ENCODE data around the gene CLIC5. TPM values are rescaled to one million over a fixed set of nuclear protein-coding genes. Genes with fewer than 3 reads are reported as not detected.

CLIC5 gene
- polyA plus RNA-seq, 1 donor (not counting 4 experiments of a cell fraction or from before 2014, with no cell fraction given) = 0.09 TPM

- TF ChIP-seq, protein P1, sequence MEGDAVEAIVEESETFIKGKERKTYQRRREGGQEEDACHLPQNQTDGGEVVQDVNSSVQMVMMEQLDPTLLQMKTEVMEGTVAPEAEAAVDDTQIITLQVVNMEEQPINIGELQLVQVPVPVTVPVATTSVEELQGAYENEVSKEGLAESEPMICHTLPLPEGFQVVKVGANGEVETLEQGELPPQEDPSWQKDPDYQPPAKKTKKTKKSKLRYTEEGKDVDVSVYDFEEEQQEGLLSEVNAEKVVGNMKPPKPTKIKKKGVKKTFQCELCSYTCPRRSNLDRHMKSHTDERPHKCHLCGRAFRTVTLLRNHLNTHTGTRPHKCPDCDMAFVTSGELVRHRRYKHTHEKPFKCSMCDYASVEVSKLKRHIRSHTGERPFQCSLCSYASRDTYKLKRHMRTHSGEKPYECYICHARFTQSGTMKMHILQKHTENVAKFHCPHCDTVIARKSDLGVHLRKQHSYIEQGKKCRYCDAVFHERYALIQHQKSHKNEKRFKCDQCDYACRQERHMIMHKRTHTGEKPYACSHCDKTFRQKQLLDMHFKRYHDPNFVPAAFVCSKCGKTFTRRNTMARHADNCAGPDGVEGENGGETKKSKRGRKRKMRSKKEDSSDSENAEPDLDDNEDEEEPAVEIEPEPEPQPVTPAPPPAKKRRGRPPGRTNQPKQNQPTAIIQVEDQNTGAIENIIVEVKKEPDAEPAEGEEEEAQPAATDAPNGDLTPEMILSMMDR (optimal IDR thresholded peaks at IDR 0.05 in 1 of 3, IDR thresholded peaks at IDR 0.05 in 1 of 3, conservative IDR thresholded peaks at IDR 0.05 in 1 of 3; ENCODE audit: extremely low read depth in 1 of 3, insufficient read depth in 2 of 3, low read length in 3 of 3) = no peak
- TF ChIP-seq EZH2 (IDR thresholded peaks at IDR 0.05; ENCODE audit: low read length) = no peak
- H3K79me2 ChIP-seq (ENCODE audit: control insufficient read depth, insufficient read depth, low read length) = no peaks in the 10 kb centered on the region
- no peak overlapping the region for H3K9ac ChIP-seq (ENCODE audit: control insufficient read depth, extremely low read depth, insufficient read depth, low read length)
- no peak overlapping the region for H3K4me2 ChIP-seq (ENCODE audit: control insufficient read depth, extremely low read depth, insufficient read depth, low read depth, low read length)
- no peaks in the 10 kb centered on the region for H4K20me1 ChIP-seq (ENCODE audit: control insufficient read depth, extremely low read depth, insufficient read depth, low read length)
- no peak for FAIRE-seq
- H3K9me3 ChIP-seq (ENCODE audit: control insufficient read depth, low read depth, low read length) = no peaks in the 10 kb centered on the region
- H3K27ac ChIP-seq (ENCODE audit: control insufficient read depth, insufficient read depth, low read length) = no peak overlapping the region
- H3K9me1 ChIP-seq (ENCODE audit: control insufficient read depth, extremely low read depth, insufficient read depth, low read length) = no peaks in the 10 kb centered on the region
- dilution Hi-C loops (cut with MboI; ENCODE audit: extremely low pct_ligation_motif_present, low sequenced_read_pairs) = no loop called here
- H2AFZ ChIP-seq (ENCODE audit: control insufficient read depth, low read length) = no peak overlapping the region
- peaks cover 3% of the 10 kb centered on the region for H3K27me3 ChIP-seq (ENCODE audit: control insufficient read depth, extremely low read depth, insufficient read depth, low read length)
- no peaks in the 10 kb centered on the region for H3K36me3 ChIP-seq (ENCODE audit: control insufficient read depth in 2 of 2, extremely low read depth in 1 of 2, insufficient read depth in 2 of 2, low read length in 2 of 2)
- no peak overlapping the region for H3K4me3 ChIP-seq (ENCODE audit: control insufficient read depth in 2 of 3, extremely low read depth in 1 of 3, insufficient read depth in 2 of 3, low read depth in 1 of 3, low read length in 3 of 3)
- no peak for DNase-seq (ENCODE audit: low read depth, low spot score)
- H3K4me1 ChIP-seq (ENCODE audit: control insufficient read depth, extremely low read depth, insufficient read depth, low read length) = no peaks in the 10 kb centered on the region
Observed at GRCh38 chr6:45990162-45990561, 25.5 kb downstream of the CLIC5 start.

- no peak for FAIRE-seq
Observed at GRCh38 chr6:45988635-45989034, 27.0 kb downstream of the CLIC5 start.

More at GRCh38 chr6:45988635-45989034, 27.0 kb downstream of the CLIC5 start:
- Histone ChIP-seq H3K4me1 (ENCODE audit: control insufficient read depth, extremely low read depth, insufficient read depth, low read length) (no peaks in the 10 kb centered on the region), H3K4me3 (ENCODE audit: control insufficient read depth in 2 of 3, extremely low read depth in 1 of 3, insufficient read depth in 2 of 3, low read depth in 1 of 3, low read length in 3 of 3) (no peak overlapping the region), H3K36me3 (ENCODE audit: control insufficient read depth in 2 of 2, extremely low read depth in 1 of 2, insufficient read depth in 2 of 2, low read length in 2 of 2) (no peaks in the 10 kb centered on the region), H3K27me3 (ENCODE audit: control insufficient read depth, extremely low read depth, insufficient read depth, low read length) (peaks cover 3% of the 10 kb centered on the region), H3K27ac (ENCODE audit: control insufficient read depth, insufficient read depth, low read length) (no peak overlapping the region), H3K9me3 (ENCODE audit: control insufficient read depth, low read depth, low read length) (no peaks in the 10 kb centered on the region), H3K9me1 (ENCODE audit: control insufficient read depth, extremely low read depth, insufficient read depth, low read length) (no peaks in the 10 kb centered on the region), H3K9ac (ENCODE audit: control insufficient read depth, extremely low read depth, insufficient read depth, low read length) (no peak overlapping the region), H2AFZ (ENCODE audit: control insufficient read depth, low read length) (no peak overlapping the region), H3K79me2 (ENCODE audit: control insufficient read depth, insufficient read depth, low read length) (no peaks in the 10 kb centered on the region), H3K4me2 (ENCODE audit: control insufficient read depth, extremely low read depth, insufficient read depth, low read depth, low read length) (no peak overlapping the region), H4K20me1 (ENCODE audit: control insufficient read depth, extremely low read depth, insufficient read depth, low read length) (no peaks in the 10 kb centered on the region)
- no peak for DNase-seq (ENCODE audit: low read depth, low spot score)
- dilution Hi-C loops (cut with MboI; ENCODE audit: extremely low pct_ligation_motif_present, low sequenced_read_pairs) = no loop called here
- no peak for TF ChIP-seq EZH2 (IDR thresholded peaks at IDR 0.05; ENCODE audit: low read length)
- TF ChIP-seq, protein P1 (optimal IDR thresholded peaks at IDR 0.05 in 1 of 3, IDR thresholded peaks at IDR 0.05 in 1 of 3, conservative IDR thresholded peaks at IDR 0.05 in 1 of 3; ENCODE audit: extremely low read depth in 1 of 3, insufficient read depth in 2 of 3, low read length in 3 of 3) = no peak
